Activated CD8-positive, alpha-beta memory T cell treated with anti-CD3 and anti-CD28 coated beads for 24 hours (primary cell): Measurements from ENCODE around the gene HAGHL.
"Not testable (repeated sequence)": the region's sequence is repeated elsewhere in the genome, so short reads cannot be mapped to it uniquely, and the experiment has no call there.

ENCODE experiments used
- DNase-seq: peaks from one replicate; pipeline ENCODE4 v3.0.0-alpha.2; 2020

HAGHL gene

GRCh38 chr16:760545-761343 lies 33.8 kb downstream of the HAGHL start, which contains the start of gene MSLN:
Gene MSLN (plus strand): TSS chr16:760734. CDS start chr16:762681, 1,947 bp downstream.
- no peak for DNase-seq

DNA sequence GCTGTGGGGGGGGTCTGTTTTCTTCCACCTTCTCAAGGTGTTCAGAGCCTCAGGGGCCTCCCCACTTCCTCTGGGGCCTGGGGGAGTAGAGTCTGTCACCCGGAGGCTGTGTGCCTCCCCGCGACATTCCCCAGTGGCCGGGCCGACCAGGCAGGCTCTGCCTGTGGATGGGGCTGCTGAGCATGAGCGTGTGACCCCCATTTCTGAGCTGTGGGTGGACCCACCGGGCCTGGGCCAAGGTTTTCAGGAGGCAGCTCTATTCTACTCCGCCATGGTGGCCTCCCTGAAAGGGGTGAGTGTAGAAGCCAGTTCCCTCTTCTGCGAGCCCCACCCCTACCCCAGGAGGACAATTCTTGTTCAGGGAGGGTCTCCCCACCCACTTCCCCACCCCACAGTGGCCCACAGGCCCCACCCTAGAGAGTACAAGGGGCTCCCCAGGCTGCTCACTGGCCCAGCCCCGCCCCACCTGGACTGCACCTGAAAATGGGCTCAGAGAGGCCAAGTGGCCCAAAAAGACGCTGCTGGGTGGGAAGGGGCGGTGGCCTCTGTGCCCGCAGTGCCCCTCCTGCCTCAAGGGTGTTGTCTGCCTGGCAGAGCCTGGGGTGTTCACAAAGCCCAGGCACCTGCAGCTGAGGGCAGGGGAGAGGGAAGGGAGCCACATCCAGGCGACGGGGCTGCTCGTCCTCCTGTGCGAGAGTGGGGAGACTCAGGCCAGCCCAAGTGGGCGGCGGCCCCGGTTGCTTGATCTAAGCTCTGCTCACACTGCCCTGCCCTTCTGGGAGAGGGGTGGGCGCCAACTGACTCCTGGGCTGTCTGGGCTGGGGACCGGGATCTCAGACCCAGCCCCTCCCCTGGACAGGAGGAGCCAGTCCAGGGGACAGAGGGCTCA lies 35.0 kb downstream of the HAGHL start:
- DNase-seq = no peak

GRCh38 chr16:762595-763268 lies 35.8 kb downstream of the HAGHL start:
- DNase-seq = no peak

DNA sequence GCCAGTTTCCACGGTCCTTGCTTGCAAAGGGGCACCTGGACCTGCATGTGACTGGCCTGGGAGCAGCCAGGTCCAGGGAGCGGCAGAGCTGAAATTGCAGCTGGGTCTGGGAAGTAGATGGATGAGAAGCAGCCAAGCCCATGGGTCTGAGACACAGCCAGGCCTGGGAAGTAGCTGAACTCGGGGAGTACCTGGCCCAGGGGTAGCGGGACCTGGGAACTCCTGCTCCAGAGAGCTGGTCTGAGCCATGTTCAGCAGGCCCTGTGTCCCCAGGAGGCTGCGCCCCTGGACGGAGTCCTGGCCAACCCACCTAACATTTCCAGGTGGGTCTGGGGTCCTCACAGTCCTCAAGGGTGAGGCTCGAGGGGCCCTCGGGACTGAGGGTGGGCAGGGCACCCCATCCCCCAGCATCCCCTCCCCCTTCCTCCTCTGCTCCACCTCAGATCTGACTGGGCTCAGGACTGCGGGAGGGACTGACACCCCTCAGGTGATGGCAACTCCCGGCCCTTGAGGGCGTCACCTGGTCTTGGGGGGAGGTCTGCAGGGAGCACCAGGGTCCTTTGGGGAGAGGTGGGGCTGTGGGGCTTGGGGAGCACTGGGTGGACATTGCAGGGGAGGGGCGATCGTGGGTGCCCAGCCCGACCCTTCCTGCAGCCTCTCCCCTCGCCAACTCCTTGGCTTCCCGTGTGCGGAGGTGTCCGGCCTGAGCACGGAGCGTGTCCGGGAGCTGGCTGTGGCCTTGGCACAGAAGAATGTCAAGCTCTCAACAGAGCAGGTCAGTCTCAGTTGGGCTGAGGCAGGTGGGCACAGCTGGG lies 36.7 kb downstream of the HAGHL start:
- DNase-seq = no peak

- no peak for DNase-seq
Observed at GRCh38 chr16:764184-764750, 37.4 kb downstream of the HAGHL start.

DNA sequence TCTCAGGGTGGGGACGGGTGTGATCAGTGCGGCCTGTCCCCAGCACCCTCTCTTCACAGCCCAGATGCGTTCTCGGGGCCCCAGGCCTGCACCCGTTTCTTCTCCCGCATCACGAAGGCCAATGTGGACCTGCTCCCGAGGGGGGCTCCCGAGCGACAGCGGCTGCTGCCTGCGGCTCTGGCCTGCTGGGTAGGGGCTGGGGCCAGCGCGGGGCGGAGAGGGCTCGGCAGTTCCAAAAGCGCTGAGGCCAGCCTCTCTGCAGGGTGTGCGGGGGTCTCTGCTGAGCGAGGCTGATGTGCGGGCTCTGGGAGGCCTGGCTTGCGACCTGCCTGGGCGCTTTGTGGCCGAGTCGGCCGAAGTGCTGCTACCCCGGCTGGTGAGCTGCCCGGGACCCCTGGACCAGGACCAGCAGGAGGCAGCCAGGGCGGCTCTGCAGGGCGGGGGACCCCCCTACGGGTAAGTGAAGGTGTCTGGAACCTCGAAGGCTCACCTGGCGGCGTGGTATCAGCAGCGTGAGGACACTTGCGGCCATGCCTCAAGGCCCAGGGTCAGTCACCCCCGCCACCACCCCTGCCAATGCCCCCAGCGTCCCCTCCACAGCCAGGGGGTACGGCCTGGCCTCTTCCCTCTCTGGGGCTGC lies 38.1 kb downstream of the HAGHL start:
- no peak for DNase-seq

DNA sequence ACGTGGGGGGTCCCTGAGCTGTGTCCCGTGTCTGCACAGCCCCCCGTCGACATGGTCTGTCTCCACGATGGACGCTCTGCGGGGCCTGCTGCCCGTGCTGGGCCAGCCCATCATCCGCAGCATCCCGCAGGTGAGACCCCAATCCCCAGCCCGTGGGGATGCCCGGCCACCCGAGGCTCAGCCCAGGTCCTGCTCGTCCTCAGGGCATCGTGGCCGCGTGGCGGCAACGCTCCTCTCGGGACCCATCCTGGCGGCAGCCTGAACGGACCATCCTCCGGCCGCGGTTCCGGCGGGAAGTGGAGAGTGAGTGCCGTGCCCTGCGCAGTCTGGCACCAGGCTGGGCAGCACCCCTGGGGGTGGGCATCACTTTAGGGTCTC lies 38.6 kb downstream of the HAGHL start:
- no peak for DNase-seq

DNA sequence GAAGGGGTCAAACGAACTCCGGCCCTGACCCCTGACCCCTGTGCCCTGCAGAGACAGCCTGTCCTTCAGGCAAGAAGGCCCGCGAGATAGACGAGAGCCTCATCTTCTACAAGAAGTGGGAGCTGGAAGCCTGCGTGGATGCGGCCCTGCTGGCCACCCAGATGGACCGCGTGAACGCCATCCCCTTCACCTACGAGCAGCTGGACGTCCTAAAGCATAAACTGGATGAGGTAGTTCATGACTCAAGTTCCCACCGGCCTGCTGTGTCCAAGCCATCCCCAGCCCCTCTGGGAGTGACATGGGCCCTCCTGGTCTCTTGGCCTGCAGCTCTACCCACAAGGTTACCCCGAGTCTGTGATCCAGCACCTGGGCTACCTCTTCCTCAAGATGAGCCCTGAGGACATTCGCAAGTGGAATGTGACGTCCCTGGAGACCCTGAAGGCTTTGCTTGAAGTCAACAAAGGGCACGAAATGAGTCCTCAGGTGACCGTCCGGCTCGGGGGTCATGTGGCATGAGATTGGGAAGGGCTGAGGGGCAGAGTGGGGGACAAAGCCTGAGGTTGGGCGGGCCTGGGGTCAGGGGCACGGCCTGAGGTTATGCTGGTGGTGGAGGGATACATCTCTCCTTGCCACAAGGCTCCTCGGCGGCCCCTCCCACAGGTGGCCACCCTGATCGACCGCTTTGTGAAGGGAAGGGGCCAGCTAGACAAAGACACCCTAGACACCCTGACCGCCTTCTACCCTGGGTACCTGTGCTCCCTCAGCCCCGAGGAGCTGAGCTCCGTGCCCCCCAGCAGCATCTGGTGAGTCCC lies 39.3 kb downstream of the HAGHL start:
- no peak for DNase-seq

DNA sequence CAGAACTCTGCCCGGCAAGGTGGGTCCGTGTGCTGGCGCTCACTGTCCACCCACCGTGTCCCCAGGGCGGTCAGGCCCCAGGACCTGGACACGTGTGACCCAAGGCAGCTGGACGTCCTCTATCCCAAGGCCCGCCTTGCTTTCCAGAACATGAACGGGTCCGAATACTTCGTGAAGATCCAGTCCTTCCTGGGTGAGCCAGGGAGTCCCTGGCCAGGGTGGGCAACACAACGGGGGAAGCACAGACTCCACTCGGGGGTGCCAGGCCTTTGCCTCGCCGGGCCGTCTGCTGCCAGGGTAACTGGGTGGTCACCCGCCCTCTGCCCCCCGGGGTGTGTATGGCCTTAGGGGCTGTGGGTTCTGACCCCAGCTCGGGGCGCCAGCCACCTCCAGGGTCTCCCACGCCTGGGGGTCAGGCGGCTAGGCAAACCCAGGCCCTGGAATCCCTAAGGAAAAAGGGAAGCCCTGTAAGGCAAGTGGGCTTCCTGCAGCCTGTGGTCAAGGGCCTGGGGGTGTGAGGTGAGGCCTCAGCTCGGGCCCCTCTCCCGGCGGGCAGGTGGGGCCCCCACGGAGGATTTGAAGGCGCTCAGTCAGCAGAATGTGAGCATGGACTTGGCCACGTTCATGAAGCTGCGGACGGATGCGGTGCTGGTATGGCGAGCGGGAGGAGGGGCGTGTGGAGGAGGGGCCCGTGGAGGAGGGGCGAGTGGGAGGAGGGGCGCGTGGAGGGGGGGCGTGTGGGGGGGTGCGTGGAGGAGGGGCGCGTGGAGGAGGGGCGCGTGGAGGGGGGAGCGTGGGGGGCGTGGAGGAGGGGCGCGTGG lies 40.1 kb downstream of the HAGHL start:
- no peak for DNase-seq

- DNase-seq = no peak
Observed at GRCh38 chr16:767743-768235, 40.9 kb downstream of the HAGHL start.

GRCh38 chr16:768428-768827 lies 41.5 kb downstream of the HAGHL start:
- no peak for DNase-seq

DNA sequence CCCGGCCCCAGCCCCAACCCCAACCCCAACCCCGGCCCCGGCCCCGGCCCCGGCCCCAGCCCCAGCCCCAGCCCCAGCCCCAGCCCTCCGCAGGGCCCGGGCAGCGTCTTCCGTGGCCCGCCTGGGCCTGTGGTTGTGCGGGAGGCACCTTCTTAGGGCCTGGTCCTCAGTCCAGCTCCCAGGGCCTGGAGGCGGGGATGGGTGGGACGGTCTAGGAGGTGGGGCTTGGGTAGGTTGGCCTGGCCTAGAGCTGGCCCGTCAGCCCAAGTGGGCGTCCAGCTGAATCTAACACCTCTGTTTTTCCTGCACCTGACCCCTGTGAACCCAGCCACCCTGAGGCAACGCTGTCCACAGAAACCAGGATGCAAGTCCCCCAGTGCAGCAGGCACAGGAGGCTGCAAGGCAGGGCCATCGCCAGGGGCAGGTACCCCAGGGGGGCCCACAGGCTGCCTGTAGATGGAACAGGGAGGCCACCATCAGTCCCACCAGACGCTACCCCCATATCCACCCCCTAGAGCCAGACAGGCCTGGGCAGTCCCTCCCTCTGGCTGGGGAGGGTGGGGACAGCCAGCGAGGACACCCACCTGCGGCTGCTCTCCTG lies 42.4 kb downstream of the HAGHL start:
- no peak for DNase-seq

DNA sequence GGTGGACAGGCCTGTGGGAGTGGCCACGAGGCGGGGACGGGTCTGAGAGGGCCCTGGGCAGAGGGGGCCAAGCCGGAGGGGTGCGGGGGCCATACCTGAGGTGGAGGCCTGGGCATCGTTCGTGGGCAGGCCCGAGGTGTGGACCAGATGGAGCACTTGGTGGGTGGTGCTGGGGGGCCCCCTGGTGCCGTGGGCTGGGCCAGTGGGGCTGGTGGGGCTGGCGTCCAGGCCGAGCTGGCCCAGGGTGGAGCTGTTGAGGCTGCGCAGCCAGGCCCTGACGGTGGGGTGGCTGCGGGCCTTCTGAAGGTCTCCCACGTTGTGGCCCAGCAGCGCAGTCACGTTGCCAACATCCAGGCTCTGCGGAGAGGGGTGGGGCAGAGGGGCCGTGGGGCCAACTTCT lies 43.0 kb downstream of the HAGHL start:
- no peak for DNase-seq

GRCh38 chr16:770411-770810 lies 43.5 kb downstream of the HAGHL start:
- DNase-seq = no peak

DNA sequence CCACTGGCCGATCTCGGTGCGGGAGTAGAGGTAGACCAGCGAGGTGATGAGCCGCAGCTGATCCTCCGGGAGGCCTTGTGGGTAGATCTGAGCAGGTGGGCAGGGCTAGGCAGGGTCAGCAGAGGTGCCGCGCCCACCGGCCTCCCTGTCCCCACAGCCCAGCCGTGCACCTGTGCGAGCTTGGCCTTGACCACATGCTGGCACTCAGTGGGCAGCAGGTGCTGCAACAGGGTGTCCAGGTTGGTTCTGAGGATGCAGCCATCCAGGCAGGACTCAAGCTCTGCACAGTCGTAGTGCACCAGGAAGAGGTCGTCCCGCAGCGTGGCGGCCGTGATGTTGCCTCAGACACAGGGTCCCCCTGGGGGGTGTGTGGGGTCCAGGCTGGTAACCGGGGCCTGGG lies 46.1 kb downstream of the HAGHL start:
- no peak for DNase-seq

- DNase-seq = no peak
Observed at GRCh38 chr16:774086-775001, 47.4 kb downstream of the HAGHL start.

- no peak for DNase-seq
Observed at GRCh38 chr16:775236-775796, 48.4 kb downstream of the HAGHL start.

GRCh38 chr16:776298-776697 lies 49.4 kb downstream of the HAGHL start:
- DNase-seq = not testable (repeated sequence)
